K562 (cell line): ENCODE results near the gene CFAP141. TPM values are rescaled to one million over a fixed set of nuclear protein-coding genes. Genes with fewer than 3 reads are reported as not detected.

Source experiments
- ATAC-seq: fragments of 200-7000 bp; cut with Tn5 transposase; 3 replicates; pipeline ENCODE4 v1.9.1; 2020; ENCODE audit warnings: moderate library complexity
- BruUV-seq: library from RNA; stranded (reverse); fragments of 400-500 nt; replicated peaks from 2 replicates; lab custom pipeline; 2021; lab: Mats Ljungman, UMichigan
- CTCF ChIA-PET: fragments of 300-600 bp; formaldehyde crosslinking; extraction: SDS; loops from one replicate; lab custom pipeline; 2021; ENCODE audit warnings: low intra/inter-chr PET ratio; lab: Yijun Ruan, JAX
- POLR2A ChIA-PET: fragments of 300-600, 350-650 bp; sonication (Branson Sonifier 250); formaldehyde crosslinking; extraction: SDS; loops from one replicate; lab custom pipeline; 2021; ENCODE audit warnings: antibody characterized with exemption, inconsistent platforms; lab: Yijun Ruan, JAX
- DNase-seq, 4 experiments: peaks; one replicate each; pipeline versions ENCODE4 v3.0.0 to v3.0.0-alpha.2; 2011 to 2018; ENCODE audit warnings: low spot score in 3 of 4, mixed read lengths in 3 of 4; ENCODE audit errors: extremely low read depth in 1 of 4
- FAIRE-seq: peaks from 2 replicates; lab custom pipeline; 2011; peaks lifted over from hg19 to GRCh38; lab: Jason Lieb, UNC
- H2AFZ ChIP-seq: 2 replicates; pipeline ENCODE4 v1.6.0; 2011; ENCODE audit warnings: low read depth, low read length, control low read depth, inconsistent platforms
- H3K27ac ChIP-seq: fragments of 200-600 bp; 3 replicates; pipeline ENCODE4 v1.8.0; 2011; ENCODE audit warnings: low read depth, mild to moderate bottlenecking, control low read depth, inconsistent platforms, low read length, moderate library complexity, mixed read lengths; ENCODE audit errors: extremely low read depth
- H3K27me3 ChIP-seq, 2 experiments: fragments of 300-600 bp in 1 of 2; 2 replicates in 1 of 2; 3 replicates in 1 of 2; pipeline versions ENCODE4 v1.6.0 to v1.8.0; 2011; ENCODE audit warnings: inconsistent platforms in 2 of 2, low read length in 2 of 2, mild to moderate bottlenecking in 1 of 2, mixed read lengths in 1 of 2, moderate library complexity in 1 of 2; ENCODE audit not compliant: control insufficient read depth in 2 of 2, insufficient read depth in 2 of 2
- H3K36me3 ChIP-seq: fragments of 300-600 bp; 3 replicates; pipeline ENCODE4 v1.8.0; 2011; ENCODE audit warnings: mild to moderate bottlenecking, low read length, inconsistent platforms; ENCODE audit not compliant: control insufficient read depth, insufficient read depth
- H3K4me1 ChIP-seq, 2 experiments: fragments of 200-600 bp in 1 of 2; replicated peaks in 1 of 2; 2 replicates in 1 of 2; 3 replicates in 1 of 2; pipeline versions ENCODE4 v1.5.1 to v1.8.0; 2011; ENCODE audit warnings: inconsistent platforms in 2 of 2, low read length in 2 of 2, mild to moderate bottlenecking in 1 of 2, mixed read lengths in 1 of 2, moderate library complexity in 1 of 2; ENCODE audit not compliant: control insufficient read depth in 2 of 2, insufficient read depth in 2 of 2
- H3K4me2 ChIP-seq: 2 replicates; pipeline ENCODE4 v1.6.1; 2011; ENCODE audit warnings: low read length, control low read depth, inconsistent platforms, mixed read lengths; ENCODE audit not compliant: insufficient read depth
- H3K4me3 ChIP-seq: fragments of 200-600 bp; sonication (generic), shearing (Covaris generic); 2 replicates; pipeline ENCODE4 v1.5.1; 2016; ENCODE audit warnings: control low read depth, inconsistent platforms
- H3K79me2 ChIP-seq: fragments of 200-600 bp; 3 replicates; pipeline ENCODE4 v1.8.0; 2011; ENCODE audit warnings: low read length, inconsistent platforms; ENCODE audit not compliant: control insufficient read depth, insufficient read depth
- H3K9ac ChIP-seq, 2 experiments: 2 replicates each; pipeline versions ENCODE4 v1.6.0 to v1.6.1; 2011; ENCODE audit warnings: low read depth in 2 of 2, low read length in 2 of 2, control low read depth in 1 of 2, inconsistent platforms in 1 of 2, mild to moderate bottlenecking in 1 of 2, mixed read lengths in 1 of 2; ENCODE audit not compliant: insufficient read depth in 1 of 2
- H3K9me1 ChIP-seq: one replicate; pipeline ENCODE4 v1.6.0; 2011; ENCODE audit warnings: inconsistent platforms, mild to moderate bottlenecking, low read length, moderate library complexity; ENCODE audit not compliant: control insufficient read depth, insufficient read depth
- H3K9me3 ChIP-seq: replicated peaks from 2 replicates; pipeline ENCODE4 v1.5.1; 2011; ENCODE audit warnings: low read depth, low read length, inconsistent platforms; ENCODE audit not compliant: control insufficient read depth, insufficient read depth
- H4K20me1 ChIP-seq: replicated peaks from 2 replicates; pipeline ENCODE4 v1.6.1; 2011; ENCODE audit warnings: low read length, inconsistent platforms, mixed read lengths; ENCODE audit not compliant: control insufficient read depth, insufficient read depth
- CCNT2 ChIP-seq: IDR thresholded peaks from 2 replicates; pipeline ENCODE4 v1.6.1; 2011; ENCODE audit warnings: borderline replicate concordance, low read depth, mild to moderate bottlenecking, moderate library complexity, mixed read lengths, low read length; ENCODE audit not compliant: insufficient read length; ENCODE audit errors: extremely low read depth
- COPS2 ChIP-seq: fragments of 450-650 bp; conservative IDR thresholded peaks from 2 replicates; pipeline ENCODE4 v1.6.1; 2016; ENCODE audit warnings: mild to moderate bottlenecking, moderate library complexity
- DEAF1 ChIP-seq: fragments of 450-650 bp; formaldehyde crosslinking; IDR thresholded peaks from 2 replicates; pipeline ENCODE4 v1.4.0; 2020; ENCODE audit warnings: mild to moderate bottlenecking, moderate library complexity
- DLX4 ChIP-seq: fragments of 250-450 bp; sonication (Bioruptor Pico); IDR thresholded peaks from 2 replicates; pipeline ENCODE4 v1.6.1; 2021; ENCODE audit warnings: mild to moderate bottlenecking
- NFXL1 ChIP-seq: fragments of 450-650 bp; formaldehyde crosslinking; IDR thresholded peaks from 2 replicates; pipeline ENCODE4 v1.4.0; 2021; ENCODE audit warnings: mild to moderate bottlenecking
- PCBP2 ChIP-seq: fragments of 200-400 bp; formaldehyde crosslinking; IDR thresholded peaks from 2 replicates; pipeline ENCODE4 v1.6.1; 2018; ENCODE audit warnings: low read length, low read depth, mild to moderate bottlenecking, moderate library complexity; ENCODE audit not compliant: poor library complexity, severe bottlenecking
- TRIM25 ChIP-seq: fragments of 450-650 bp; IDR thresholded peaks from 2 replicates; pipeline ENCODE4 v1.7.0; 2016; ENCODE audit warnings: borderline replicate concordance
- XRCC4 ChIP-seq: IDR thresholded peaks from one replicate; pipeline ENCODE4 v1.6.1; 2011; ENCODE audit not compliant: insufficient read depth, insufficient read length; ENCODE audit errors: extremely low read depth
- ZBTB17 ChIP-seq: fragments of 450-650 bp; formaldehyde crosslinking; IDR thresholded peaks from 2 replicates; pipeline ENCODE4 v1.4.0; 2020; ENCODE audit warnings: mild to moderate bottlenecking
- ZNF316 ChIP-seq: fragments of 450-650 bp; IDR thresholded peaks from 2 replicates; pipeline ENCODE4 v1.6.1; 2016
- ZNF398 ChIP-seq: fragments of 250-450 bp; sonication (Bioruptor Pico); IDR thresholded peaks from 2 replicates; pipeline ENCODE4 v1.8.0; 2021; ENCODE audit warnings: moderate library complexity, mild to moderate bottlenecking, inconsistent platforms
- ZNF561 ChIP-seq: fragments of 450-650 bp; formaldehyde crosslinking; conservative IDR thresholded peaks from 2 replicates; pipeline ENCODE4 v1.4.0; 2020; ENCODE audit warnings: mild to moderate bottlenecking, moderate library complexity
- ZNF75A ChIP-seq: fragments of 450-650 bp; formaldehyde crosslinking; IDR thresholded peaks from 2 replicates; pipeline ENCODE4 v1.4.0; 2020; ENCODE audit warnings: mild to moderate bottlenecking
- WGBS: fragments of 100-300 bp; shearing (Covaris generic); methylation state at CpG from one replicate; pipeline ENCODE4 v1.1.6; 2016; ENCODE audit warnings: low coverage, mixed read lengths; ENCODE audit not compliant: insufficient coverage; ENCODE audit errors: missing lambda C conversion rate; 5-methylcytosine and 5-hydroxymethylcytosine counted together
- in situ Hi-C: fragments of 300-500 bp; cut with MboI; formaldehyde crosslinking; loops from 4 replicates; pipeline ENCODE4 v1.15.0; 2018; ENCODE audit warnings: inconsistent platforms, mixed read lengths
- intact Hi-C: fragments of 100-400 bp; cut with micrococcal nuclease; formaldehyde crosslinking; loops from 2 replicates; pipeline ENCODE4 v1.14.2; 2022
- polyA plus RNA-seq, 8 experiments: library from polyadenylated mRNA; depleted of rRNA in 4 of 8; stranded (reverse) in 5 of 8; unstranded in 3 of 8; fragments of >200 nt; fragmentation: Nextera tagmentation in 2 of 8; fragmentation: Illumina TruSeq in 1 of 8; extraction: Ambion mirVana in 2 of 8; extraction: Trizol in 1 of 8; gene quantifications; 2 replicates each; pipeline versions ENCODE4 v1.2.1 to v1.2.3, GENCODE V29; 2011 to 2014; ENCODE audit warnings: inconsistent platforms in 1 of 8, missing spikeins in 1 of 8
- total RNA-seq, 7 experiments: library from RNA; depleted of rRNA in 6 of 7; stranded (reverse); fragments of >200 nt in 6 of 7; fragmentation: Illumina TruSeq in 2 of 7; extraction: Trizol in 2 of 7; gene quantifications; 2 replicates each; pipeline versions ENCODE4 v1.2.1 to v1.2.3, GENCODE V29; 2011 to 2021; ENCODE audit warnings: low replicate concordance in 1 of 7

The CFAP141 gene
- total and polyA plus RNA-seq, 9 of the 15 experiments (the other 6 are each of a cell fraction or from before 2014, with no cell fraction given), result not detected

- TF ChIP-seq DLX4 (CRISPR knock-in tag) (no peak), COPS2 (no peak), ZBTB17 (CRISPR knock-in tag) (no peak)
- TF ChIP-seq, all 486 proteins: peak for 20
Observed at GRCh38 chr1:154178013-154178412, 28.1 kb downstream of the CFAP141 start (continued).

GRCh38 chr1:154176337-154176736 is 29.8 kb downstream of the CFAP141 start:
- CTCF ChIA-PET, result no interaction called here
- Histone ChIP-seq H3K4me2 (no peak overlapping the region), H3K4me1 (peaks cover 17 to 40% of the 10 kb centered on the region in 2 experiments; a peak in 4 of 5 replicates), H3K36me3 (peaks cover 89% of the 10 kb centered on the region), H3K79me2 (peaks cover 84% of the 10 kb centered on the region), H3K27me3 (no peaks in the 10 kb centered on the region), H3K4me3 (no peak overlapping the region), H3K9me3 (no peaks in the 10 kb centered on the region; the same call in 1 of the 2 replicates), H4K20me1 (peaks cover 43% of the 10 kb centered on the region), H3K27ac (no peak overlapping the region), H2AFZ (no peak overlapping the region), H3K9ac (no peak overlapping the region), H3K9me1 (no peaks in the 10 kb centered on the region)
- in situ Hi-C loops (no loop called here), intact Hi-C loops (no loop called here)
- FAIRE-seq (no peak), DNase-seq (no peak), ATAC-seq (no peak)
- no TSS peak for BruUV-seq
- WGBS, result 100% methylated on average over 2 of the region's 2 CpGs
- POLR2A ChIA-PET, result interaction anchor here (0.8 to 3.5 kb wide), 4 partner anchors 9 to 186 kb away, joined by 3 to 17 read pairs (median 4); no protein-coding TSS in a partner anchor
- TF ChIP-seq ZNF561 (CRISPR knock-in tag) (no peak), TRIM25 (no peak), XRCC4 (no peak), NFXL1 (no peak), ZNF316 (no peak), ZNF398 (CRISPR knock-in tag) (no peak), CCNT2 (no peak), DEAF1 (CRISPR knock-in tag) (no peak), PCBP2 (no peak), ZNF75A (CRISPR knock-in tag) (no peak)
